Tongue (tissue), 2 donors: Measurements from ENCODE around the gene PWWP2B. TPM values are rescaled to one million over a fixed set of nuclear protein-coding genes. Genes with fewer than 3 reads are reported as not detected.
"Not testable (repeated sequence)": the region's sequence is repeated elsewhere in the genome, so short reads cannot be mapped to it uniquely, and the experiment has no call there.

Experiments
- DNase-seq: peaks from one replicate; pipeline ENCODE4 v3.0.0-alpha.2; 2015
- total RNA-seq: library from RNA; depleted of rRNA; stranded (reverse); fragments of >200 nt; gene quantifications from one replicate; pipeline ENCODE4 v1.2.3, GENCODE V29; 2014

The PWWP2B gene
- total RNA-seq, 1 donor from 2014 or later, result 25.3 TPM

GRCh38 chr10:132433671-132434340 is 36.8 kb downstream of the PWWP2B start:
- no peak for DNase-seq

- DNase-seq, result no peak
These were observed 37.5 kb downstream of the PWWP2B start for GRCh38 chr10:132434405-132435005.

- not testable (repeated sequence) for DNase-seq
These were observed 38.3 kb downstream of the PWWP2B start for GRCh38 chr10:132435320-132435719.

- not testable (repeated sequence) for DNase-seq
These were observed 39.1 kb downstream of the PWWP2B start for GRCh38 chr10:132436096-132436495.

DNA sequence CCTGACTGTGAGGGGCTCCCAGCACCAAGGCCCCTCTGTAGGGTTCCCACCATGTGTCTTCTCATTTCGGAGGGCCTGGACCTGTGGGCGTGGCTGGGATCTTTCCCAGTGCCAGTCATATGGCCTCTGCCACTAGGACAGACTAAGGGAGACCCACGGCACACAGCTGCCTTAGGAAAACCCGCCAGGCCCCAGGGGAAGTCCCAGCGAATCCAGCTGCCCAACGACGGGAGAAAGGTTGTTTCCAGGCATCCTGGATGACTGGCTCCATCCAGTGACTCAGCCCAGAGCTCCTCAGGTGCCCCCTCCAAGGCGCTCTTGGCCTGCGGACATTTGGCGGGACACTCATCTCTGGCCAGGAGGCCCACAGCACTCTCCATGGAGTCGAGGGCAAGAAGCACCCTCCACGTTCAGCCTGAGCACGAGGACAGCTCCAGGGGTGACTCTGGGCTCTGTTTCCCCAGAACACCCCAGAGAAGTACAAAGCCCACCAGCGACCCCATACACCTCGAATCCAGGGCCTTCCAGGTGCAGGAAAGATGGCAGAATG is 39.9 kb downstream of the PWWP2B start:
- DNase-seq, result no peak

- no peak for DNase-seq
These were observed 40.5 kb downstream of the PWWP2B start for GRCh38 chr10:132437541-132437950.

GRCh38 chr10:132438091-132439024 is 41.4 kb downstream of the PWWP2B start:
- no peak for DNase-seq

DNA sequence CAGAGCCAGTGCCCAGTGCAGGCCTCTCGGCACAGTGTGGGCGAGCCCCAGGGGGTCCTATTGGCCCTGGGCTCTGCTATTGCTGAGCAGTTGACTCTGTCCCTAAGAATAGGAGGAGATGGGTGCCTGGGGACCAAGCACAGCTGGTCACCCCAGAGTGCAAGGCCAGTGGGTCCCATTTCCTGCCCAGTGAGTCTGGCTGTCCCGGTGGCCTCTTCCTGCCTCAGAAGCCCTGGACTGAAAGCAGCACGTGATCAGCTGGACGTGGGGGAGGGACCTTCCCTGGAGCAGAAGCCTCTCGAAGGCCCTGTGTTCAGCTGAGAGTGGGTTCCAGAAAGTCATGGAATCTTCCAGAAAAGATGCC is 42.0 kb downstream of the PWWP2B start:
- DNase-seq, result no peak

DNA sequence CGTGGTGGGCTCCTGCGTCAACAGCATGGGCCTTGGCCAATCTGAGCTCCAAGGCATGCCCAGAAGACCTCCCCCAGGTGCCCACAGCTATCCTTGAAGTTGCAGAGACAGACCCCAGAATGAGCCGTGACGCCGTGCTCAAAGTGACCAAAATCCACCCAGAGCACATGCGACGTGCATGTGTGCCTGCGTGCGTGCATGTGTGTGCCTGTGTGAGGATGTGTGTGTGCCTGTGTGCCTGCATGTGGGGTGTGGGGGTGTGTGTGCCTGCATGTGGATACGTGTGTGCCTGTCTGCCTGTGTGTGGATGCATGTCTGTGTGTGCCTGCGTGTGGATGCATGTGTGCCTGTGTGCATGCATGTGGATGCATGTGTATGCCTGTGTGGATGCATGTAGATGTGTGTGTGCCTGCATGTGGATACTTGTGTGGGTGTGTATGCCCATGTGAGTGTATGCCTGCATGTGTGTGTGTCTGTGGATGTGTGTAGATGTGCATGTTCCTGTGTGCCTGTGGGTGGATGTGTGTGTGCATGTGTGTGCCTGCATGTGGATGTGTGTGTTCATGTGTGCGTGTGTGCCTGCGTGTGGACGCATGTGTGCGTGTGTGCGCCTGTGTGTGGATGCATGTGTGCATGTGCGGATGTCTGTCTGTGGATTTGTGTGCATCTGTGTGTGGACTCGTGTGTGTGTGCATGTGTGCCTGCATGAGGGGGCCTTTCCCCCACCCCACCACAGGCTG is 42.6 kb downstream of the PWWP2B start:
- DNase-seq, result no peak

- no peak for DNase-seq
These were observed 44.0 kb downstream of the PWWP2B start for GRCh38 chr10:132440791-132441565.

DNA sequence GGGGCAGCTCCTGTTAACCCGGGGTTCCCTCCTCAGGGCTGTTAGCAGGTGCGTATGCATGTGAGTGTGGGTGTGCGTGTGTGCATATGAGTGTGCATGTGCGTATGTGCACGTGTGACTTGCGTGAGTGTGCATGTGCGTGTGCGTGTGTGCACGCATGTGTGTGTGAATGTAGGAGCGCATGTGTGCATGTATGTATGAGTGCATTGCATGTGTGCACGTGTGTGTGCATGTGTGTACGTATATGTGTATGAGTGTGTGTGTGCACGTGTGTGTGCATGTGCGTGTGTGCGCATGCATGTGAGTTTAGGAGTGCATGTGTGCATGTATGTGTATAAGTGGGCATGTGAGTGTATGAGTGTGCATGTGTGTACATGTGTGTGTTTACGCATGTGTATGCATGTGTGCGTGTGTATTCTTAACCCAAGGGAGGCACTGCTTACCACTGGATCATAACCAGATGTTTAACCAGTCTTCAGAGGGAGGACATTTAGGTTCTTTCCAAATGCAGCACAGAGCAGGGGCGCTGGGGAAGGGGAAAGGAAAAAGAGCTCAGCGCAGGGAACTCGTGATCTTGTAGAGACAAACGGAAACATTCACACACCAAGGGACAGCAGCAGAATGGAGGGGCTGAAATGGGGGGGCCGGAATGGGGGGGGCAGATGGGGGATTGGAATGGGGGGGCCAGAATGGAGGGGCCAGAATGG is 45.0 kb downstream of the PWWP2B start:
- no peak for DNase-seq

DNA sequence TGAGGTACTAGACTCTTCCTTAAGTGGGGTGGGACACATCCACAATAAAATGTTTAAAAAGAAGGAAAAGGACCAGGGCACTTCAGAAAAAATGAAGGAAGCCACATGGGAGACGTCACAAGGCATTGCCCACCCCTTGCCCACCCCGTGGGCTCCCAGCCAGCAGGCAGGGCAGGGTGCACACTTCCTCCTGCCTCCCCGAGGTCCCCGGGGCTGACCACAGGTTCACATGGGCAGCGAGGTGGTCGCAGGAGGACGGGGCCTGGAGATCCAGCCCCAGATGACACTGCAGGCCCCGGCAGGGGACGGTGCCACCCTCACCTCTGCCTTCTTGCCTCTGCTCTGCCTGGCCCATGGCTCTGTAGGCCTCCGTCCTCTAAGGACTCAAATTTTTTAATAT is 45.6 kb downstream of the PWWP2B start:
- no peak for DNase-seq

DNA sequence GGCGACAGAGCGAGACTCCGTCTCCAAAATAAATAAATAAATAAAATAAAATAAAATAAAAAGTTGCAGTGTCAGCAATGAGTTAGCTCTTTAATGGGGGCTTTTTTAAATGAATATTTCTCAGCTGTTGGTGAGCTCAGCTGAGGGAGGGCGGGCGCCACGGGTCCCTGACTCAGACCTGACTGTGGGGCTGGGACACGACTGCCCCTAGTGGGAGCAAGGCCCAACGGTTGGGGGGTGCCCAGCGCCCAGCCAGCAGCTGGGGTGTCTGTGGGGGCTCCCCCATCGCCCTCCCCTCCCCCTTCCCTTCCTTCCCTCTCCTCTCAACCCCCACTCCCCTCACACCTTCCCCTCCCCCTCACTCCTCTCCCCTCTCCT is 46.6 kb downstream of the PWWP2B start:
- peak; percentile 53 for DNase-seq

- peak; percentile 68 for DNase-seq
These were observed 47.2 kb downstream of the PWWP2B start for GRCh38 chr10:132443983-132444876.

DNA sequence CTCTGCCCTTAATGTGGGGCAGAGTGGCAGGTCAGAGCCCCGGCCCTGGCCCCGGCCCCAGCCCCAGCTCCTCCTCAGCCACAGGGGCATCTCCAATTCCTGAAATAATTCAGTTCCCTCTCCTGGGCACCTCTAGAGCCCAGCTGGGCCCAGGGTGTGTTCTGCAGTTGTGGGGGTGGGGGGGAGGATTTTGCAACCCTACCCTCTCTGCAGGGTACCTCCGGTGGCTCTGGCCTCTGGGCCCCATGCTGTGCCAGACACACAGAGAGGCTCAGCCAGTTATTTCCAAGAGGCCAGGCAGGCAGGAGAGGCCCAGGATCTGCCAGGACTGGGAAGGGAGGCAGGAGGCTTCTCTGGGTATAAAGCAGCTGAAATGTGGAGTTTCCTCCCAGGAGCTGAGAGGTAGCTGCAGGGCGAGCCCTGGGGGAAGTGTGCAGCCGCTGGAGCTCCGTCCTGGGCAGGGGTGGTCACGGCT is 47.9 kb downstream of the PWWP2B start:
- DNase-seq, result no peak

DNA sequence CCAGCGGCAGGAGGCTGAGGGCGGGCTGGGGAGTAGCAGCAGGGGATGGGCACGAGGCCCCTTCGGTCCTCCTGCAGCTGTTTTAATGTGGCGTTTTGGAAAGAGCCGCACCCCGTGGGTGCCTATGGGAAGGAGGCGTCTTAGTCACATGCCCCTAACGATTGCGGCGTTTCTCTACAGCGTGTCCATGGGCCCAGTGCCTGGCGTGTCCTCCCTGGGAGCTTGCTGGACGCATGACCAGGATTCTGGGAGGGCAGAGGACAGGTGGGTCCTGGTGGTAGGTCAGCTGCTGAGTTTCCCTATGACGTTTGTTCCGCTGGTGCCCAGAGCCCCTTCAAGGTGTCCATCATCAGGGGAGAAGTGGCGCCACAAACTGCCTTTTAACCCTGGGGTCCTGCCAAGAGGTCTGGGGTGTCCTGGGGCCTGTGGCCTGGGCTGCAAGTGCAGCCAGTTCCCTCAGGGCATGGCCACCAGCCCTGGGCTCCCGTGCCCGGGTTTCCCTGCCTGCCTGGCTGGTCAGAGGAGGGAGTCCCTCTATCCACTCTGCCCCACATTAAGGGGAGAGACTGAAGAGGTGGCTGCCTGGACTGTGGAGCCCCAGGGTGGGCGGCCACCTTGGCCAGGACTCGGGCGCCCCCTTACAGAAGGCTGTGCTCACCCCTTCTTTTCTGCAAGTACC is 48.7 kb downstream of the PWWP2B start:
- DNase-seq, result no peak

GRCh38 chr10:132446195-132446581 is 49.2 kb downstream of the PWWP2B start:
- no peak for DNase-seq

DNA sequence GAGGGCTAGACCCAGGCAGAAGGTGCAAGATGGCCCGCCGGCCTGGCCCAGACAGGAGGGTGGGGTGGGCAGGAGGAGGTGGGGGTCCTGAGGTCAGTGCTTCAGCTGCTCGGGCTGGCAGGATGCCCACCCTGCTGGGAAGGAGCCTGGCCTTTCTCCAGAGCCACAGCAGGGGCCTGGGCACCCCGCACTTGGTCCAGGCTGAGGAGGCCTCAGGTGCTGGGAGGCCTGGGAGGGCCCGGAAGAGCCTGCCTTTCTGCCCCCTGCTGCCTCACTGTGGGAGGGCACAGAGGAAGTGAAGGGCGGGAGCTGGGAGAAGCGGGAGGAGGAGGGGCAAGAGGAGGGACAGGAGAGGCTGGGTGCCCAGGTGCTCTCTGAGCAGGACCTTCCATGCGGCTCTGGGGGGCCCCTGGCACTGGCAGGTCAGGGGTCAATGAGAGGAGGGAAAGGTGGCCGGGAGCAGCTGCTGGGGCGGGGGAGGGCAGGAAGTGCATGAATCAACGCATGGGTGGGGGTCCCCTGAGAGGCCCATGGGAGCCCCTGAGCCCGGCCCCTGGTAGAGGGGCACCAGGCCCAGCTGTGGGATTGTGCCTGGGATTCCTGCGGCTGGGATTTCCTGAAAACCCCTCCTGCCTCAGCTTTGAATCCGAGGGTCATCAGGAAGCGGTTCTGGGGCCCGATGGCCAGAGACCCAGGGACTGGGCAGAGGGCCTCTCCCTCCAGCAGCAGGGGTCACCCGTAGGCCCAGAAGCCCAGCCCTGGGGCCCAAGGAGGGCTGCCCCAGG is 49.9 kb downstream of the PWWP2B start:
- peak; percentile 75 for DNase-seq
